AG04449 (cell line): Measurements from ENCODE around the gene NUTM2D.
"Not testable (repeated sequence)": the region's sequence is repeated elsewhere in the genome, so short reads cannot be mapped to it uniquely, and the experiment has no call there.

Experiments
- CTCF ChIA-PET: fragments of 350-600 bp; formaldehyde crosslinking; extraction: SDS; loops from one replicate; lab custom pipeline; 2021; ENCODE audit warnings: antibody characterized with exemption; lab: Yijun Ruan, JAX
- POLR2A ChIA-PET: fragments of 400-600, 350-600 bp; formaldehyde crosslinking; extraction: SDS; loops from one replicate; lab custom pipeline; 2020; ENCODE audit warnings: antibody characterized with exemption, inconsistent platforms; lab: Yijun Ruan, JAX
- DNase-seq: peaks from one replicate; pipeline ENCODE4 v3.0.0-alpha.2; 2010; ENCODE audit warnings: low read depth, low spot score
- H3K4me3 ChIP-seq: 2 replicates; pipeline ENCODE4 v1.5.1; 2011; ENCODE audit warnings: low read depth, mild to moderate bottlenecking, control low read depth, low read length

The NUTM2D gene

DNA sequence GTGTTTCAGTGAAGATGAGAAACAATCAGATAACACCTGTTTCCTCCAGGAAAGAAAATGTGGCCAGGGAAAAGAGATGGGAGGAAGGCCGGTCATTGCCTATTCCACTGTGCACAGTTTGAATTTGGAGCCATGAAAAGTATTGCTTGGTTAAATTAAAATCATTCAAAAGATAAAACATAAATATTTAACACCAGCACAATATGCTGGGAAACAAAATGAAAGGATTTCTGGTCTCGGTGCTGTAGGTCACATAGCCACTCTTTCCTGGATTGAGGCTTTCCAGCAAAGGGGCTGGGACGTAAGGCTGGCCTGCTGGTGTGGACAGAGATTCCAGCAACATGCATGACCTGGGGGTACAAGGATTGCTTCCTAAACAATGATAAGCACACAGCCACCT, at the start of gene NUTM2D:
TSS of gene NUTM2D (plus strand) at position 301 of the 400 bp plus-strand sequence. CDS start 522 bp downstream, outside the sequence.
- CTCF ChIA-PET, DNase-seq, H3K4me3 ChIP-seq, POLR2A ChIA-PET: not testable (repeated sequence)

DNA sequence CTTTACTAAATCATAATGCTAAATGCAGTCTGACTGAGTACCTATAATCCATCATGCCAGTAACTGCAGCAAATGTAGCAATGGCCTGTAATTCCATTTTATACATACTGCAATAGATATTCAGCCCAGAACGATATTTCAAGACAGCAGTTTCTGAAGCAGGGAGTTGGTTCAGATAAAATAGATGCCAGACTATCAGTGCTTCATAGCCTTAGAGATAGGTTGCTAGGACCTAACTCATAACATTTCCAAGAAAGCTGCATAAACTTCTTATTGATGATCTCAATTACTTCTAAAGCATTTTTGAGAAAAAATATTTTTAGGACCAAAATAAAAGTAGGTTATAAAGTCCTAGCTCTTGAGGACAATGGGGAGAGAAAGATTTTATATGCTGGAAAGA, 48.8 kb upstream of the NUTM2D start:
- DNase-seq, H3K4me3 ChIP-seq, CTCF ChIA-PET, POLR2A ChIA-PET: not testable (repeated sequence)

GRCh38 chr10:87309657-87310056, 47.9 kb upstream of the NUTM2D start:
- H3K4me3 ChIP-seq, DNase-seq, CTCF ChIA-PET, POLR2A ChIA-PET: not testable (repeated sequence)

DNA sequence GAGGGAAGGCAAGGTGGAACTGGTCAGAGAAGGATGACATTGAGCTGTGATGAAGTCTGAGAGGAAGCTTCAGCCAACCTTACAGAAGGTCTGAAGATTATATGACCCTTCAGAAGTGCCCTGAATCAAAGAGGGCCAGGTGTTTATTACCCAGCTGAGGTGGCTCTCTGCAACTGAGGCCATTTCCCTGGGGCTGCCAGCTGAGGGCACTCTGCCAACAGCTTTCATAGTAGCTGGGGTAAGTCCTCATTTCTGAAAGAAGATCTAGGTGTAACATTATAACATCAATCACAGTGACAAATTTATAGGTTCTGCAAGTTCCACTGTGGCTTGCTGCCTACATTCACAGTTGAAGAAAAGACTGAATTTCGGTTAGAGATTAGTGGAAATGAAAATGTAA, 46.0 kb upstream of the NUTM2D start:
- DNase-seq, POLR2A ChIA-PET, H3K4me3 ChIP-seq, CTCF ChIA-PET: not testable (repeated sequence)

GRCh38 chr10:87313649-87314359, 43.7 kb upstream of the NUTM2D start:
- CTCF ChIA-PET, POLR2A ChIA-PET, DNase-seq, H3K4me3 ChIP-seq: not testable (repeated sequence)

- DNase-seq, POLR2A ChIA-PET, CTCF ChIA-PET, H3K4me3 ChIP-seq: not testable (repeated sequence)
Observed at GRCh38 chr10:87314360-87314973, 43.1 kb upstream of the NUTM2D start.

GRCh38 chr10:87321505-87321904, 36.0 kb upstream of the NUTM2D start:
- POLR2A ChIA-PET, DNase-seq, H3K4me3 ChIP-seq, CTCF ChIA-PET: not testable (repeated sequence)

DNA sequence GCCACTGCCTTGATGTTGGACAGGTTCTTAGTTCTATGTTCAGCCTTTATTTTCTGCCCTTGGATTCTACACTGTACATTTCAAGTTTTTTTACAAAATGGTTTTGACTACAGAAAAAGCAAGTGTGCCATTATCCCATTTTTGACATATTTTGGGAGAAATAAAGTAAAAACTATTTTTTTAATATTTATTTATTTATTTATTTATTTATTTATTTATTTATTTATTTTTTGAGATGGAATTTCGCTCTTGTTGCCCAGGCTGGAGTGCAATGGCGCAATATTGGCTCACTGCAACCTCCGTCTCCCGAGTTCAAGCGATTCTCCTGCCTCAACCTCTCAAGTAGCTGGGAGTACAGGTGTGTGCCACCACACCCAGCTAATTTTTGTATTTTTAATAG, 33.0 kb upstream of the NUTM2D start:
- CTCF ChIA-PET, H3K4me3 ChIP-seq, DNase-seq, POLR2A ChIA-PET: not testable (repeated sequence)

- POLR2A ChIA-PET, DNase-seq, H3K4me3 ChIP-seq, CTCF ChIA-PET: not testable (repeated sequence)
Observed at GRCh38 chr10:87327958-87328357, 29.6 kb upstream of the NUTM2D start.

GRCh38 chr10:87329131-87329530, 28.4 kb upstream of the NUTM2D start:
- H3K4me3 ChIP-seq, DNase-seq, CTCF ChIA-PET, POLR2A ChIA-PET: not testable (repeated sequence)

DNA sequence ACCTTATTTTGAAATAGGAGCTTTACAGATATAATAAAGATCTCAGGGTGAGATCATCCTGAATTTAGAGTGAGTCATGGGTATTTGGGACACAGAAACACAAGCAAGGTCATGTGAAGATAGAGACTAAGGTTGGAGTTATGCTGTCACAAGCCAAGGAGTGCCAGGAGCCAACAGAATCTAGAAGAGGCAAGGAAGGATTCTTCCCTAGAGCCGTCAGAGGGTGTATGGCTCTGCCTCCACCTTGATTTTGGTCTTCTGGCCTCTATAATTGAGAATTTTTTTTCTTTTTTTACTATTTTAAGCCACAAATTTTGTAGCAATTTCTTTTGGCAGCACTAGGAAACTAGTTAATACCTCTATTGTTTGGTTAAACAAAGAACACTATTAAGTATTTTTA, 24.9 kb upstream of the NUTM2D start:
- POLR2A ChIA-PET, CTCF ChIA-PET, H3K4me3 ChIP-seq, DNase-seq: not testable (repeated sequence)

DNA sequence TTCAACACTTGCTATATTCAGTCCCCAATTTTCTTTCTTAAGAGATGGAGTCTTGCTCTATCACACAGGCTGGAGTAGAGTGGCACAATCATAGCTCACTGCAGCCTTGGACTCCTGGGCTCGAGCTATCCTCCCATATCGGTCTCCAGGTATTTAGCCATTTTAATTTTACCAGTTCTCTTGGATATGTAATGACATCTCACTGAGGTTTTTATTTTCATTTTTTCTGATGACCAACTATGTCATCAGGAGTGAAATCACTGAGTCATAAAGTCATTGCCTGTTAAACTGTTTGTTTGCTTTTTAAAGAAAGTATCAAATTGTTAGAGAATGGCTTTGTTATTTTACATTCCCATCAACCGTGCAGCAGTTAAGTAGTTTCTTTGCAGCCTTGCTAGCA, 17.1 kb upstream of the NUTM2D start:
- CTCF ChIA-PET, H3K4me3 ChIP-seq, POLR2A ChIA-PET, DNase-seq: not testable (repeated sequence)

DNA sequence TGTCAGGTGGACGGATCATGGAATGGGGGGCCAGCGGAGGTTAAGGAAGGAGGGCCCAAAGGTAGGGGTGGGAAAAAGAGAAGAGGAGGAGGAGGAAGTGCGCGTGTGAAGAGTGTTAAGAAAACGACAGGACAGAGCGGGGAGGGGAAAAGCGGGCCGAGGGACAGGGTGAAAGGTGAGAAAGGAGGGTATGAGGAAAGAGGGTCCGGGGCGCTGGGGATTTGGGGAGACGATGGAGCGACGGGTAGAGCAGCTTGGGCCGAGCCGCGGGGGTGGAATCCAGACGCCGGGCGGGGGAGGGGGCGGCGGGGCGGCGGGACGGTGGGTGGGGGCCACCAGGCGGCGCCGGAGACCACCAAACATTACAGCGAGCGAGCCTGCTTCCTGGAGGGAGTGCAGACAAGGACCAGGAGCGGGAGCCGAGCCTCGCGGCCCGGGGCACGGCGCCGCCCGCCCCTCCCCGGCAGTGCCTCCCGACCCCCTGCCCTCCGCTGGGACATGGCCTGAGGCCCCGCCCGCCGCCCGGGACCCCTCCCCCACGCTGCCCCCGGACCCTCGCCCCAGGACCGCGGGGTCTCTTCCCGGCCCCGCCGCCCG, 15.9 kb upstream of the NUTM2D start:
- DNase-seq, POLR2A ChIA-PET, CTCF ChIA-PET: not testable (repeated sequence)
- H3K4me3 ChIP-seq, result peak overlapping the region; percentile 48

DNA sequence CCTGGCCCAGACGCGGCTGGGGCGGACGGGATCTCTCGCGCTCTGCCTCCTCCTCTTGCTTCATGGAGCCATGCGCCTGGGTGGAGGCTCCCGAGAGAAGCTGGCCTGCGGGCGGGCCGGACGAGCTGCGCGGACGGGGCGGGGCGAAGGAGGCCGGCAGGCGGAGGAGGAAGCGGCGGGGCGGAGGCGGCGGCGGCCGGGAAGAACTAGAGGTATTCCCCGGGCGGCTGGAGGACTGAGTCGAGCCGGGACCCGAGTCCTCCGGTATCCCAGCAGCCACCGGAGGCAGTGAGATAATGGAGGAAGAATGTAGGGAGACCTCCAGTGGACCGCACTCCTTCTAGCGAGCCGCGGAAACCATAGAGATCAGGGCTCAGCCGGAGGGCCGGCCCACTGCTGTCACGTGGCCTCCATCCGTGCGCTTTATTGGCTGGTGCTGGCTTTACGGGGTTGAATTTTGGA, 15.3 kb upstream of the NUTM2D start:
- peak overlapping the region; percentile 55 for H3K4me3 ChIP-seq
- DNase-seq, CTCF ChIA-PET, POLR2A ChIA-PET: not testable (repeated sequence)
